ENCODE results near the gene JOSD1. TPM values are rescaled to one million over a fixed set of nuclear protein-coding genes. Genes with fewer than 3 reads are reported as not detected.
A peak's percentile ranks its signal among the peaks of the same experiment; 100 is the strongest.

JOSD1 gene
- polyA plus RNA-seq, 3 donors: 7.1 to 83.5 (median 7.2) TPM

DNA sequence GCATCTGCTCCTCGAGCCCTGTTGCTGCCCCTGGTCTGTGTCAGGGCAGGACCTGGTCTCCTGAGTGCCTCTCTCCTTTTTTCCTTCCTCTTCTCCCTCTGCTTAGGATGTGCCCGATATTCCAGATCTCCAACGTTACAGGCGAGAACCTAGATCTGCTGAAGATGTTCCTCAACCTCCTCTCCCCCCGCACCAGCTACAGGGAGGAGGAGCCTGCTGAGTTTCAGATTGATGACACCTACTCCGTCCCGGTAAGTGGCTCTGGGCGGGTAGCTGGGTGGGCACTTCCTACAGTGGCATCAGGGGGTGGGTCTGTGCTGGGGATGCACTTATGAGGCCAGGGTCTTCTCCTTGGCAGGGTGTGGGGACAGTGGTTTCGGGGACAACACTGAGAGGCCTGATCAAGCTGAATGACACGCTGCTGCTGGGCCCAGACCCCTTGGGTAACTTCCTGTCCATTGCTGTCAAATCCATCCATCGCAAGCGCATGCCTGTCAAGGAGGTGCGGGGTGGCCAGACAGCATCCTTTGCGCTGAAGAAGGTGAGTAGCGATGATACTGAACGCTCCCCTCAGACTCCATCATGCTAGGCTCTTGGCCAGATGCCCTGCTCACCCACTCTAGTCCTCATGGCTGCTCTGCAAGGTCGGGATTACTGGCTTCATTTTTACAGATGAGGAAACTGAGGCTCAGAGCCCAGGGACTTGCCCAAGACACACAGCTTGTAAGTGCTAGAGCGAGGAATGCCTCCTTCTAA lies 25.3 kb upstream of the JOSD1 start:
- H3K9me3 ChIP-seq (replicated peaks in 1 of 2; ENCODE audit: control insufficient read depth in 1 of 2, insufficient read depth in 1 of 2, low read length in 2 of 2): no peaks in the 10 kb centered on the region
- Mint-ChIP-seq H3K4me1 (no peaks in the 10 kb centered on the region), H3K9me3 (peaks cover 0 to 2% (median 0%) of the 10 kb centered on the region in 7 donors), H3K36me3 (peaks cover 95 to 99% of the 10 kb centered on the region in 2 donors), H3K27me3 (ENCODE audit: low read depth in 3 of 3) (peaks cover 0 to 3% (median 0%) of the 10 kb centered on the region in 3 donors), H3K27ac (no peak overlapping the region), H3K4me3 (no peak overlapping the region)
- H3K27ac ChIP-seq (ENCODE audit: low read depth in 1 of 2, low read length in 2 of 2): no peak overlapping the region
- H3K4me2 ChIP-seq (replicated peaks; ENCODE audit: extremely low read depth, low read length, poor library complexity, severe bottlenecking): no peak overlapping the region
- H4K20me1 ChIP-seq (ENCODE audit: insufficient read depth, low read length): peaks cover 73% of the 10 kb centered on the region
- no peaks in the 10 kb centered on the region for H3K79me2 ChIP-seq (ENCODE audit: insufficient read depth, low read length)
- no peak for DNase-seq
- 97% methylated on average over 13 of the region's 18 CpGs for WGBS (ENCODE audit: insufficient coverage)
- no peaks in the 10 kb centered on the region for H3K4me1 ChIP-seq (ENCODE audit: control insufficient read depth in 1 of 2, insufficient read depth in 2 of 2, low read length in 2 of 2)
- H3K4me3 ChIP-seq (replicated peaks in 1 of 3; ENCODE audit: low read depth in 2 of 3, low read length in 3 of 3): no peak overlapping the region
- no peak overlapping the region for H2AFZ ChIP-seq (ENCODE audit: insufficient read depth, low read depth, low read length, poor library complexity, severe bottlenecking)
- no peak overlapping the region for H3K9ac ChIP-seq (ENCODE audit: insufficient read depth, low read length, poor library complexity, severe bottlenecking)
- H3K36me3 ChIP-seq (replicated peaks in 1 of 2; ENCODE audit: control insufficient read depth in 1 of 2, insufficient read depth in 2 of 2, low read length in 2 of 2): peaks cover 96 to 100% of the 10 kb centered on the region in 2 donors
- TF ChIP-seq, protein P1, sequence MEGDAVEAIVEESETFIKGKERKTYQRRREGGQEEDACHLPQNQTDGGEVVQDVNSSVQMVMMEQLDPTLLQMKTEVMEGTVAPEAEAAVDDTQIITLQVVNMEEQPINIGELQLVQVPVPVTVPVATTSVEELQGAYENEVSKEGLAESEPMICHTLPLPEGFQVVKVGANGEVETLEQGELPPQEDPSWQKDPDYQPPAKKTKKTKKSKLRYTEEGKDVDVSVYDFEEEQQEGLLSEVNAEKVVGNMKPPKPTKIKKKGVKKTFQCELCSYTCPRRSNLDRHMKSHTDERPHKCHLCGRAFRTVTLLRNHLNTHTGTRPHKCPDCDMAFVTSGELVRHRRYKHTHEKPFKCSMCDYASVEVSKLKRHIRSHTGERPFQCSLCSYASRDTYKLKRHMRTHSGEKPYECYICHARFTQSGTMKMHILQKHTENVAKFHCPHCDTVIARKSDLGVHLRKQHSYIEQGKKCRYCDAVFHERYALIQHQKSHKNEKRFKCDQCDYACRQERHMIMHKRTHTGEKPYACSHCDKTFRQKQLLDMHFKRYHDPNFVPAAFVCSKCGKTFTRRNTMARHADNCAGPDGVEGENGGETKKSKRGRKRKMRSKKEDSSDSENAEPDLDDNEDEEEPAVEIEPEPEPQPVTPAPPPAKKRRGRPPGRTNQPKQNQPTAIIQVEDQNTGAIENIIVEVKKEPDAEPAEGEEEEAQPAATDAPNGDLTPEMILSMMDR (IDR thresholded peaks at IDR 0.05): no peak
- intact Hi-C loops (cut with micrococcal nuclease): no loop called here
- H3K27me3 ChIP-seq (ENCODE audit: control insufficient read depth in 2 of 2, insufficient read depth in 2 of 2, low read length in 2 of 2): no peaks in the 10 kb centered on the region

DNA sequence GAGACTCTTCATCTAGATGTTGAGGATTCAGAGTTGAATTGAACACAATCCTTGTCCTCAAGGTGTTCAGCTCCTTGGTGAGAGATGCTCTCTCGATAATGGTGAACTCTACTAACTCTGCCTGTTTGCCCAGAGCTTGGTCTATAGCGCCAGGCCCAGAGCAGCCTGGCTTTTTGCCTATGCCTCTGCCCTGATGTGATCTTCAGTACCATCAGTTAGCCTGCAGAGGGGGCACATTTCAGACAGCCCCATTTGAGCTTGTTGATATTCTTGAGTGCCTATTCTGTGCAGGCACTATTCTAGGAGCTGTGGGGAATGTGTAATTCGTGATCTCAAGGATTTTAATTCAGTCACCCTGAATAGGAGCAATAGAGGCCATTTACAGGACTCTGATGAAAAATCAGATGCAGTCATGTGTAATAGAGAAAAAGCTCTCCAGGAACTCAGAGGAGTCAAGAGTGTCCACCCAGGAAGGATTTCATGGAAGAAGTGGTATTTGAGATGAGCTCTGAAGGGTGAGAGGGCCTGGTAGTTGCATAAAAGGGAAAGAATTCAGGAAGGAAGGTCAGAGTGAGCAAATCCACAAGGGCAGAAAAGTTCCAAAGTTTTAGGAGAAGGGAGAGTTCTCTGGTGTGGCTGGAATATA lies 24.3 kb upstream of the JOSD1 start:
- no peak overlapping the region for H2AFZ ChIP-seq (ENCODE audit: insufficient read depth, low read depth, low read length, poor library complexity, severe bottlenecking)
- Mint-ChIP-seq H3K4me3 (no peak overlapping the region), H3K4me1 (no peaks in the 10 kb centered on the region), H3K27ac (peak overlapping the region in 1 of 7 donors; percentile 55), H3K9me3 (peaks cover 0 to 2% (median 0%) of the 10 kb centered on the region in 7 donors), H3K36me3 (peaks cover 91 to 99% of the 10 kb centered on the region in 2 donors), H3K27me3 (ENCODE audit: low read depth in 3 of 3) (peaks cover 0 to 1% (median 0%) of the 10 kb centered on the region in 3 donors)
- peak in 2 of 3 donors; percentile 33 to 36 for DNase-seq
- 87% methylated on average over 3 of the region's 3 CpGs for WGBS (ENCODE audit: insufficient coverage)
- no peaks in the 10 kb centered on the region for H3K79me2 ChIP-seq (ENCODE audit: insufficient read depth, low read length)
- no peak overlapping the region for H3K4me2 ChIP-seq (replicated peaks; ENCODE audit: extremely low read depth, low read length, poor library complexity, severe bottlenecking)
- no peak overlapping the region for H3K27ac ChIP-seq (ENCODE audit: low read depth in 1 of 2, low read length in 2 of 2)
- no peaks in the 10 kb centered on the region for H3K27me3 ChIP-seq (ENCODE audit: control insufficient read depth in 2 of 2, insufficient read depth in 2 of 2, low read length in 2 of 2)
- TF ChIP-seq, protein P1 (IDR thresholded peaks at IDR 0.05): peak; percentile 69
- H3K4me1 ChIP-seq (ENCODE audit: control insufficient read depth in 1 of 2, insufficient read depth in 2 of 2, low read length in 2 of 2): no peaks in the 10 kb centered on the region
- peaks cover 64% of the 10 kb centered on the region for H4K20me1 ChIP-seq (ENCODE audit: insufficient read depth, low read length)
- peaks cover 92 to 100% of the 10 kb centered on the region in 2 donors for H3K36me3 ChIP-seq (replicated peaks in 1 of 2; ENCODE audit: control insufficient read depth in 1 of 2, insufficient read depth in 2 of 2, low read length in 2 of 2)
- H3K9me3 ChIP-seq (replicated peaks in 1 of 2; ENCODE audit: control insufficient read depth in 1 of 2, insufficient read depth in 1 of 2, low read length in 2 of 2): no peaks in the 10 kb centered on the region
- H3K9ac ChIP-seq (ENCODE audit: insufficient read depth, low read length, poor library complexity, severe bottlenecking): no peak overlapping the region
- intact Hi-C loops (cut with micrococcal nuclease): no loop called here
- H3K4me3 ChIP-seq (replicated peaks in 1 of 3; ENCODE audit: low read depth in 2 of 3, low read length in 3 of 3): no peak overlapping the region
